Retina (tissue), 1 donor: ENCODE results near the gene IQCN.

Source experiments
- DNase-seq: peaks from one replicate; pipeline ENCODE4 v3.0.0-alpha.2; 2016

The IQCN gene

GRCh38 chr19:18304458-18305310 is 30.4 kb upstream of the IQCN start:
- DNase-seq: peak; percentile 82

- peak; percentile 58 for DNase-seq
Observed at GRCh38 chr19:18304208-18304457, 29.9 kb upstream of the IQCN start.

GRCh38 chr19:18301718-18302111 is 27.5 kb upstream of the IQCN start:
- no peak for DNase-seq

GRCh38 chr19:18300930-18301717 is 26.9 kb upstream of the IQCN start:
- no peak for DNase-seq

GRCh38 chr19:18299654-18300053 is 25.4 kb upstream of the IQCN start:
- no peak for DNase-seq

- no peak for DNase-seq
Observed at GRCh38 chr19:18298601-18299000, 24.3 kb upstream of the IQCN start.

GRCh38 chr19:18297308-18297707 is 23.1 kb upstream of the IQCN start:
- DNase-seq: no peak

GRCh38 chr19:18295034-18295451 is 20.8 kb upstream of the IQCN start:
- no peak for DNase-seq

GRCh38 chr19:18294467-18294864 is 20.2 kb upstream of the IQCN start:
- DNase-seq: peak; percentile 64

- DNase-seq: no peak
Observed at GRCh38 chr19:18293642-18294466, 19.6 kb upstream of the IQCN start.

- DNase-seq: peak; percentile 69
Observed at GRCh38 chr19:18292810-18293641, 18.8 kb upstream of the IQCN start.

GRCh38 chr19:18292462-18292809 is 18.2 kb upstream of the IQCN start:
- DNase-seq: no peak

- DNase-seq: peak; percentile 93
Observed at GRCh38 chr19:18291590-18292461, 17.6 kb upstream of the IQCN start.

GRCh38 chr19:18291019-18291524 is 16.8 kb upstream of the IQCN start:
- DNase-seq: no peak

- DNase-seq: no peak
Observed at GRCh38 chr19:18290302-18291018, 16.2 kb upstream of the IQCN start.

- no peak for DNase-seq
Observed at GRCh38 chr19:18289471-18290301, 15.4 kb upstream of the IQCN start.

- DNase-seq: peak; percentile 50
Observed at GRCh38 chr19:18287836-18288772, 13.9 kb upstream of the IQCN start.

GRCh38 chr19:18286973-18287635 is 12.9 kb upstream of the IQCN start:
- DNase-seq: no peak
